Kidney (tissue), 14 donors: ENCODE results near the gene IFIT1B. TPM values are rescaled to one million over a fixed set of nuclear protein-coding genes. Genes with fewer than 3 reads are reported as not detected.
"Not testable (repeated sequence)": the region's sequence is repeated elsewhere in the genome, so short reads cannot be mapped to it uniquely, and the experiment has no call there.

Source experiments
- DNase-seq, 5 donors: peaks; one replicate each; pipeline ENCODE4 v3.0.0-alpha.2; 2013 to 2020
- FAIRE-seq: peaks from 2 replicates; lab custom pipeline; 2012; peaks lifted over from hg19 to GRCh38; lab: Jason Lieb, UNC
- H3K27ac ChIP-seq, 2 donors: one replicate each; pipeline ENCODE4 v1.7.0; 2013; ENCODE audit warnings: low read depth in 2 of 2, low read length in 2 of 2, inconsistent platforms in 1 of 2
- H3K27me3 ChIP-seq: one replicate; pipeline ENCODE4 v1.7.1; 2013; ENCODE audit warnings: low read length, inconsistent platforms; ENCODE audit not compliant: control insufficient read depth, insufficient read depth
- H3K36me3 ChIP-seq, 3 donors: one replicate each; pipeline versions ENCODE4 v1.7.0 to v1.7.1; 2013; ENCODE audit warnings: low read length in 3 of 3, control low read depth in 1 of 3, inconsistent platforms in 1 of 3; ENCODE audit not compliant: insufficient read depth in 3 of 3, control insufficient read depth in 2 of 3
- H3K4me1 ChIP-seq, 3 donors: one replicate each; pipeline versions ENCODE4 v1.7.0 to v1.7.1; 2013; ENCODE audit warnings: low read length in 3 of 3, inconsistent platforms in 1 of 3, low read depth in 1 of 3; ENCODE audit not compliant: control insufficient read depth in 2 of 3, insufficient read depth in 2 of 3
- H3K4me3 ChIP-seq, 3 donors: one replicate each; pipeline versions ENCODE4 v1.7.0 to v1.8.1; 2013; ENCODE audit warnings: low read length in 3 of 3, control low read depth in 1 of 3, inconsistent platforms in 1 of 3
- H3K9ac ChIP-seq, 3 donors: one replicate each; pipeline versions ENCODE4 v1.7.0 to v1.7.1; 2013; ENCODE audit warnings: low read length in 3 of 3, control low read depth in 1 of 3, inconsistent platforms in 1 of 3
- H3K9me3 ChIP-seq, 3 donors: one replicate each; pipeline versions ENCODE4 v1.7.0 to v1.7.1; 2013; ENCODE audit warnings: low read length in 3 of 3, control low read depth in 1 of 3, inconsistent platforms in 1 of 3; ENCODE audit not compliant: control insufficient read depth in 2 of 3, insufficient read depth in 1 of 3
- CTCF ChIP-seq: IDR thresholded peaks from 3 replicates; pipeline ENCODE4 v1.5.1; 2012; ENCODE audit warnings: mild to moderate bottlenecking, moderate library complexity, borderline replicate concordance; ENCODE audit not compliant: insufficient read depth; ENCODE audit errors: extremely low read depth
- intact Hi-C: fragments of 100-400 bp; cut with DNase I; formaldehyde crosslinking; loops from one replicate; pipeline ENCODE4 v1.11.1; 2022
- polyA plus RNA-seq: library from polyadenylated mRNA; stranded (reverse); fragments of 350-450 nt; fragmentation: Illumina TruSeq; extraction: RNeasy Lipid Tissue Mini Kit (QIAGEN cat#74804); gene quantifications from one replicate; pipeline ENCODE4 v1.2.3, GENCODE V29; 2014; ENCODE audit warnings: low read depth, low replicate concordance; ENCODE audit not compliant: insufficient read depth
- total RNA-seq: library from RNA; stranded (reverse); fragmentation: NEBNext Ultra II Directional; extraction: Animal tissue kit (Norgen Biotek cat#: 25700); gene quantifications from one replicate; pipeline ENCODE4 v1.2.1, GENCODE V29; 2021
- donor health status: control.
- donor health status: control.
- donor health status: control.
- donor health status: control.
- donor health status: control.
- donor health status: DM: yes; HTN: yes; CAD: no.
- donor health status: Normal renal cell carcinoma (clear cell type).

Gene IFIT1B
- total and polyA plus RNA-seq, 2 donors from 2014 or later: not detected

GRCh38 chr10:89410551-89410950 lies 32.7 kb downstream of the IFIT1B start:
- H3K4me1 ChIP-seq, intact Hi-C loops, H3K9ac ChIP-seq, H3K9me3 ChIP-seq, H3K4me3 ChIP-seq, H3K36me3 ChIP-seq, H3K27me3 ChIP-seq, DNase-seq, FAIRE-seq, H3K27ac ChIP-seq: not testable (repeated sequence)

- DNase-seq, H3K27ac ChIP-seq, intact Hi-C loops, H3K4me3 ChIP-seq, H3K27me3 ChIP-seq, H3K9me3 ChIP-seq, FAIRE-seq, H3K9ac ChIP-seq, H3K4me1 ChIP-seq, H3K36me3 ChIP-seq: not testable (repeated sequence)
Measured at GRCh38 chr10:89411135-89411534, 33.3 kb downstream of the IFIT1B start.

GRCh38 chr10:89412276-89412675 lies 34.4 kb downstream of the IFIT1B start:
- H3K36me3 ChIP-seq, H3K9me3 ChIP-seq, intact Hi-C loops, DNase-seq, H3K9ac ChIP-seq, H3K4me1 ChIP-seq, H3K27ac ChIP-seq, FAIRE-seq, H3K27me3 ChIP-seq, H3K4me3 ChIP-seq: not testable (repeated sequence)

- TF ChIP-seq CTCF: no peak
- intact Hi-C loops: no loop called here
- Histone ChIP-seq H3K27ac (peak overlapping the region in 1 of 2 donors; percentile 98), H3K36me3 (peaks cover 0 to 8% (median 6%) of the 10 kb centered on the region in 3 donors), H3K9ac (peak overlapping the region in 2 of 3 donors; percentile 73 to 86), H3K4me1 (peaks cover 0 to 9% (median 6%) of the 10 kb centered on the region in 3 donors), H3K4me3 (peak overlapping the region in 2 of 3 donors; percentile 78 to 89), H3K9me3 (no peaks in the 10 kb centered on the region), H3K27me3 (no peaks in the 10 kb centered on the region)
- DNase-seq: no peak
- FAIRE-seq: no peak
Measured at GRCh38 chr10:89413398-89413912, 35.6 kb downstream of the IFIT1B start.

- no peaks in the 10 kb centered on the region for H3K9me3 ChIP-seq
- H3K27me3 ChIP-seq: no peaks in the 10 kb centered on the region
- TF ChIP-seq CTCF: no peak
- intact Hi-C loops: no loop called here
- FAIRE-seq: no peak
- peak within 1 kb of the TSS; percentile 73 to 86 (median 79) for H3K9ac ChIP-seq
- peaks cover 0 to 9% (median 6%) of the 10 kb centered on the region in 3 donors for H3K4me1 ChIP-seq
- peaks cover 0 to 10% (median 6%) of the 10 kb centered on the region in 3 donors for H3K36me3 ChIP-seq
- H3K27ac ChIP-seq: peak within 1 kb of the TSS; percentile 96 to 98
- peak within 1 kb of the TSS; percentile 78 to 89 (median 89) for H3K4me3 ChIP-seq
- peak; percentile 88 to 95 (median 92) for DNase-seq
Measured at GRCh38 chr10:89414146-89414878, 36.5 kb downstream of the IFIT1B start, which contains the start of gene IFIT5. Gene IFIT5, plus strand, starts transcription at chr10:89414568. Its CDS starts 231 bp downstream, at chr10:89414799.
